Fibroblast of lung (primary cell): ENCODE data around the gene SH2D4B.

ENCODE experiments used
- EZH2 ChIP-seq: IDR thresholded peaks from 2 replicates; pipeline ENCODE4 v1.5.1; 2012; ENCODE audit warnings: low read length, control low read depth, mild to moderate bottlenecking; ENCODE audit errors: missing control alignments
- TF ChIP-seq, protein P1 (sequence below), 2 donors: IDR thresholded peaks in 1 of 2; conservative IDR thresholded peaks in 1 of 2; 1 replicate in 1 of 2; 2 replicates in 1 of 2; pipeline ENCODE4 v1.5.1; 2011 to 2012; ENCODE audit warnings: low read length in 2 of 2, control low read depth in 1 of 2, inconsistent platforms in 1 of 2, low read depth in 1 of 2, mild to moderate bottlenecking in 1 of 2

- no peak for TF ChIP-seq EZH2
- TF ChIP-seq, protein P1, sequence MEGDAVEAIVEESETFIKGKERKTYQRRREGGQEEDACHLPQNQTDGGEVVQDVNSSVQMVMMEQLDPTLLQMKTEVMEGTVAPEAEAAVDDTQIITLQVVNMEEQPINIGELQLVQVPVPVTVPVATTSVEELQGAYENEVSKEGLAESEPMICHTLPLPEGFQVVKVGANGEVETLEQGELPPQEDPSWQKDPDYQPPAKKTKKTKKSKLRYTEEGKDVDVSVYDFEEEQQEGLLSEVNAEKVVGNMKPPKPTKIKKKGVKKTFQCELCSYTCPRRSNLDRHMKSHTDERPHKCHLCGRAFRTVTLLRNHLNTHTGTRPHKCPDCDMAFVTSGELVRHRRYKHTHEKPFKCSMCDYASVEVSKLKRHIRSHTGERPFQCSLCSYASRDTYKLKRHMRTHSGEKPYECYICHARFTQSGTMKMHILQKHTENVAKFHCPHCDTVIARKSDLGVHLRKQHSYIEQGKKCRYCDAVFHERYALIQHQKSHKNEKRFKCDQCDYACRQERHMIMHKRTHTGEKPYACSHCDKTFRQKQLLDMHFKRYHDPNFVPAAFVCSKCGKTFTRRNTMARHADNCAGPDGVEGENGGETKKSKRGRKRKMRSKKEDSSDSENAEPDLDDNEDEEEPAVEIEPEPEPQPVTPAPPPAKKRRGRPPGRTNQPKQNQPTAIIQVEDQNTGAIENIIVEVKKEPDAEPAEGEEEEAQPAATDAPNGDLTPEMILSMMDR (conservative IDR thresholded peaks at IDR 0.05 in 1 of 2, IDR thresholded peaks at IDR 0.05 in 1 of 2; ENCODE audit: low read depth in 1 of 2, low read length in 2 of 2) = no peak
Observed at GRCh38 chr10:80518807-80519360, 18.8 kb upstream of the SH2D4B start.
